WTC11 (cell line): ENCODE data around the gene POGZ. TPM values are rescaled to one million over a fixed set of nuclear protein-coding genes. Genes with fewer than 3 reads are reported as not detected.

Experiments
- ATAC-seq: fragments of 200-7000 bp; cut with Tn5 transposase; 2 replicates; pipeline ENCODE4 v1.10.0; 2021; ENCODE audit warnings: mild to moderate bottlenecking, moderate library complexity
- CTCF ChIA-PET: fragments of 300-600 bp; sonication (Branson Sonifier 250); formaldehyde crosslinking; loops from one replicate; lab custom pipeline; 2021; ENCODE audit warnings: antibody characterized with exemption; lab: Charles Lee
- POLR2A ChIA-PET: fragments of 350-600 bp; sonication (Branson Sonifier 250); formaldehyde crosslinking; loops from one replicate; lab custom pipeline; 2021; ENCODE audit warnings: antibody characterized with exemption; lab: Charles Lee
- DNase-seq: peaks from one replicate; pipeline ENCODE4 v3.0.0; 2021; ENCODE audit warnings: low spot score
- H3K27ac Mint-ChIP-seq: 2 replicates; pipeline ENCODE4 v1.8.0; 2021; ENCODE audit warnings: mixed read lengths
- H3K27me3 Mint-ChIP-seq: 2 replicates; pipeline ENCODE4 v1.8.0; 2021; ENCODE audit warnings: low read depth, mild to moderate bottlenecking, moderate library complexity, mixed read lengths
- H3K36me3 Mint-ChIP-seq: 2 replicates; pipeline ENCODE4 v1.8.0; 2021; ENCODE audit warnings: mixed read lengths
- H3K4me1 Mint-ChIP-seq: 2 replicates; pipeline ENCODE4 v1.8.0; 2022; ENCODE audit warnings: mixed read lengths
- H3K4me3 Mint-ChIP-seq: 2 replicates; pipeline ENCODE4 v1.8.0; 2021; ENCODE audit warnings: mild to moderate bottlenecking, moderate library complexity, mixed read lengths
- H3K9me3 Mint-ChIP-seq: 2 replicates; pipeline ENCODE4 v1.8.0; 2021; ENCODE audit warnings: mixed read lengths
- EMX1 ChIP-seq: fragments of 250-450 bp; sonication (Bioruptor Pico); IDR thresholded peaks from 2 replicates; pipeline ENCODE4 v1.8.0; 2021; ENCODE audit warnings: mild to moderate bottlenecking
- GRHL2 ChIP-seq: fragments of 250-450 bp; sonication (Bioruptor Pico); IDR thresholded peaks from 2 replicates; pipeline ENCODE4 v1.8.0; 2022; ENCODE audit warnings: mild to moderate bottlenecking, moderate library complexity; ENCODE audit not compliant: insufficient replicate concordance, severe bottlenecking
- GTF2I ChIP-seq: fragments of 250-450 bp; sonication (Bioruptor Pico); conservative IDR thresholded peaks from 2 replicates; pipeline ENCODE4 v1.4.0; 2021; ENCODE audit warnings: mild to moderate bottlenecking
- HMGA2 ChIP-seq: fragments of 250-450 bp; sonication (Bioruptor Pico); IDR thresholded peaks from 2 replicates; pipeline ENCODE4 v1.4.0; 2021; ENCODE audit warnings: mild to moderate bottlenecking, moderate library complexity
- IRF2 ChIP-seq: sonication (generic); formaldehyde crosslinking; IDR thresholded peaks from 2 replicates; pipeline ENCODE4 v1.8.0; 2022; ENCODE audit warnings: low read depth, missing genetic modification reagents, borderline replicate concordance
- MXD4 ChIP-seq: fragments of 250-450 bp; sonication (Bioruptor Pico); IDR thresholded peaks from 2 replicates; pipeline ENCODE4 v1.8.0; 2021; ENCODE audit warnings: mild to moderate bottlenecking, moderate library complexity, borderline replicate concordance
- NFATC4 ChIP-seq: fragments of 250-450 bp; sonication (Bioruptor Pico); IDR thresholded peaks from 2 replicates; pipeline ENCODE4 v1.9.0; 2021; ENCODE audit warnings: mild to moderate bottlenecking
- NFE2L1 ChIP-seq: sonication (generic); formaldehyde crosslinking; IDR thresholded peaks from 2 replicates; pipeline ENCODE4 v1.8.1; 2023; ENCODE audit warnings: missing genetic modification reagents
- RELA ChIP-seq: sonication (generic); formaldehyde crosslinking; IDR thresholded peaks from 2 replicates; pipeline ENCODE4 v1.8.1; 2022; ENCODE audit warnings: missing genetic modification reagents, mild to moderate bottlenecking, borderline replicate concordance
- RORB ChIP-seq: fragments of 250-450 bp; sonication (Bioruptor Pico); IDR thresholded peaks from 2 replicates; pipeline ENCODE4 v1.9.0; 2021; ENCODE audit warnings: mild to moderate bottlenecking
- TCF7 ChIP-seq: sonication (generic); formaldehyde crosslinking; IDR thresholded peaks from 2 replicates; pipeline ENCODE4 v1.8.0; 2022; ENCODE audit warnings: mild to moderate bottlenecking, low read depth, missing genetic modification reagents, moderate library complexity
- ZBTB21 ChIP-seq: sonication (generic); formaldehyde crosslinking; IDR thresholded peaks from 2 replicates; pipeline ENCODE4 v1.8.1; 2023; ENCODE audit warnings: mild to moderate bottlenecking, missing genetic modification reagents, borderline replicate concordance
- ZNF263 ChIP-seq: sonication (generic); formaldehyde crosslinking; IDR thresholded peaks from 2 replicates; pipeline ENCODE4 v1.8.1; 2022; ENCODE audit warnings: low read depth, mild to moderate bottlenecking, moderate library complexity, missing genetic modification reagents
- ZNF396 ChIP-seq: fragments of 250-450 bp; sonication (Bioruptor Pico); IDR thresholded peaks from 2 replicates; pipeline ENCODE4 v1.8.0; 2021; ENCODE audit warnings: mild to moderate bottlenecking, moderate library complexity, borderline replicate concordance
- ZNF671 ChIP-seq: fragments of 250-450 bp; sonication (Bioruptor Pico); IDR thresholded peaks from 2 replicates; pipeline ENCODE4 v1.8.0; 2021; ENCODE audit warnings: mild to moderate bottlenecking
- total RNA-seq: library from RNA; stranded (reverse); gene quantifications from 3 replicates; pipeline ENCODE4 v1.2.3, GENCODE V29; 2021
- TF ChIP-seq, protein P1 (sequence below): sonication (generic); formaldehyde crosslinking; IDR thresholded peaks from 2 replicates; pipeline ENCODE4 v1.8.0; 2023; ENCODE audit warnings: missing genetic modification reagents
- TF ChIP-seq, protein P2 (sequence below): sonication (generic); formaldehyde crosslinking; IDR thresholded peaks from 2 replicates; pipeline ENCODE4 v1.8.1; 2023; ENCODE audit warnings: mild to moderate bottlenecking, missing genetic modification reagents
- TF ChIP-seq, protein P3 (sequence below): sonication (generic); formaldehyde crosslinking; IDR thresholded peaks from 2 replicates; pipeline ENCODE4 v1.8.1; 2023; ENCODE audit warnings: mild to moderate bottlenecking, missing genetic modification reagents
- TF ChIP-seq, protein P4 (sequence below): sonication (generic); formaldehyde crosslinking; IDR thresholded peaks from 2 replicates; pipeline ENCODE4 v1.8.0; 2023; ENCODE audit warnings: mild to moderate bottlenecking, missing genetic modification reagents
- TF ChIP-seq, protein P5 (sequence below): fragments of 250-450 bp; sonication (Bioruptor Pico); IDR thresholded peaks from 2 replicates; pipeline ENCODE4 v2.1.2; 2022; ENCODE audit warnings: mild to moderate bottlenecking, moderate library complexity
- TF ChIP-seq, protein P6 (sequence below): sonication (generic); formaldehyde crosslinking; conservative IDR thresholded peaks from 2 replicates; pipeline ENCODE4 v1.8.1; 2023; ENCODE audit warnings: mild to moderate bottlenecking, low read depth, missing genetic modification reagents, moderate library complexity

Gene POGZ
- total RNA-seq, 1 experiment from 2014 or later, result 88.1 TPM

DNA sequence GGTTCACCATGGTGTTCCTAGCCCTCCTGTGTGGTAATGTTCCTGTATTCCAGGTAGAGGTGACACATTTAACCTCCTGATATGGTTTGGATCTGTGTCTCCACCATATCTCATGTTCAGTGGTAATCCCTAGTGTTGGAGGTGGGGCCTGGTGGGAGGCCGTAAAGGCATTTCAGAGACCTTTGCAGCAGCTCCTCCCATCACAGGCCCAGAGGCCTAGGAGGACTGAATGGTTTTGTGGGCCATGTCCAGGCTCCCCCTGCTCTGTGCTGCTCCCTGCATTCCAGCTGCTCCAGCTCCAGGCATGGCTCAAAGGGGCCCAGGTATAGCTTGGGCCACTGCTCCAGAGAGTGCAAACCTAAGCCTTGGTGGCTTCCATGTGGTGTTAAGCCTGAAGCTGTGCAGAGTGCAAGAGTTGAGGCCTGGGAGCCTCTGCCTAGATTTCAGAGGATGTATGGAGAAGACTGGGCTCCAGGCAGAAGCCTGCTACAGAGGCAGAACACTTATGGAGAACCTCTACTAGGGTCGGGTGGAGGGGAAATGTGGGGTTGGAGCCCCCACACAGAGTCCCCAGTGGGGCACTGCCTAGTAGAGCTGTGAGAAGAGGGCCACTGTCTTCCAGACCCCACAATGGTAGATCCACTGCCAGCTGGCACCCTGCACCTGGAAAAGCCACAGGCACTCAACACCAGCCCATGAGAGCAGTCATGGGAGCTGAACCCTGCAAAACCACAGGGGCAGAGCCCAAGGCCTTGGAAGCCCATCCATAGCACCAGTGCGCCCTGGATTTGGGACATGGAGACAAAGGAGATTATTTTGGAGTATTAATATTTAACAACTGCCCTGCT lies 96.8 kb downstream of the POGZ start (continued):
- TF ChIP-seq, protein P1, sequence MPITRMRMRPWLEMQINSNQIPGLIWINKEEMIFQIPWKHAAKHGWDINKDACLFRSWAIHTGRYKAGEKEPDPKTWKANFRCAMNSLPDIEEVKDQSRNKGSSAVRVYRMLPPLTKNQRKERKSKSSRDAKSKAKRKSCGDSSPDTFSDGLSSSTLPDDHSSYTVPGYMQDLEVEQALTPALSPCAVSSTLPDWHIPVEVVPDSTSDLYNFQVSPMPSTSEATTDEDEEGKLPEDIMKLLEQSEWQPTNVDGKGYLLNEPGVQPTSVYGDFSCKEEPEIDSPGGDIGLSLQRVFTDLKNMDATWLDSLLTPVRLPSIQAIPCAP (CRISPR knock-in tag), result no peak
- no peak for TF ChIP-seq ZNF671 (CRISPR knock-in tag)

DNA sequence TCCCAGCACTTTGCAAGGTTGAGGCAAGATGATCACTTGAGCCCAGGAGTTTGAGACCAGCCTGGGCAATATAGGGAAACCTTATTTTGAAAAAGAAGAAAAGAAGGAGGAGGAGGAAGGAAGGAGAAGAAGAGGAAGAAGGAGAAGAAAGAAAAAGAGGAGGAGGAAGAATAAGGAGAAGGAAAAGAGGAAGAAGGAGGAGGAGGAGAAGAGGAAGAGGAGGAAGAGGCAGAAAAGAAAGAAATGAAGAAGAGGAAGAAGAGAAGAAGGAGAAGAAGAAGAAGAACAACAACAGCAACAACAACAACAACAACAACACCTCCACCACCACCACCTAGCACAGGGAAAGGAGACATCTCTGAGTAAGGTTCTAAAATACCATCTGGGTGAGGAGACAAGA lies 97.4 kb downstream of the POGZ start:
- ATAC-seq, result no peak
- Mint-ChIP-seq H3K4me1 (no peaks in the 10 kb centered on the region), H3K36me3 (peaks cover 34% of the 10 kb centered on the region), H3K4me3 (no peak overlapping the region), H3K27me3 (peaks cover 9% of the 10 kb centered on the region), H3K9me3 (peaks cover 36% of the 10 kb centered on the region), H3K27ac (no peak overlapping the region)
- CTCF ChIA-PET, result no interaction called here
- TF ChIP-seq RORB (CRISPR knock-in tag) (no peak), TCF7 (no peak), GRHL2 (no peak)
- TF ChIP-seq, protein P2, sequence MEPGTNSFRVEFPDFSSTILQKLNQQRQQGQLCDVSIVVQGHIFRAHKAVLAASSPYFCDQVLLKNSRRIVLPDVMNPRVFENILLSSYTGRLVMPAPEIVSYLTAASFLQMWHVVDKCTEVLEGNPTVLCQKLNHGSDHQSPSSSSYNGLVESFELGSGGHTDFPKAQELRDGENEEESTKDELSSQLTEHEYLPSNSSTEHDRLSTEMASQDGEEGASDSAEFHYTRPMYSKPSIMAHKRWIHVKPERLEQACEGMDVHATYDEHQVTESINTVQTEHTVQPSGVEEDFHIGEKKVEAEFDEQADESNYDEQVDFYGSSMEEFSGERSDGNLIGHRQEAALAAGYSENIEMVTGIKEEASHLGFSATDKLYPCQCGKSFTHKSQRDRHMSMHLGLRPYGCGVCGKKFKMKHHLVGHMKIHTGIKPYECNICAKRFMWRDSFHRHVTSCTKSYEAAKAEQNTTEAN (CRISPR knock-in tag), result no peak
- TF ChIP-seq, protein P3, sequence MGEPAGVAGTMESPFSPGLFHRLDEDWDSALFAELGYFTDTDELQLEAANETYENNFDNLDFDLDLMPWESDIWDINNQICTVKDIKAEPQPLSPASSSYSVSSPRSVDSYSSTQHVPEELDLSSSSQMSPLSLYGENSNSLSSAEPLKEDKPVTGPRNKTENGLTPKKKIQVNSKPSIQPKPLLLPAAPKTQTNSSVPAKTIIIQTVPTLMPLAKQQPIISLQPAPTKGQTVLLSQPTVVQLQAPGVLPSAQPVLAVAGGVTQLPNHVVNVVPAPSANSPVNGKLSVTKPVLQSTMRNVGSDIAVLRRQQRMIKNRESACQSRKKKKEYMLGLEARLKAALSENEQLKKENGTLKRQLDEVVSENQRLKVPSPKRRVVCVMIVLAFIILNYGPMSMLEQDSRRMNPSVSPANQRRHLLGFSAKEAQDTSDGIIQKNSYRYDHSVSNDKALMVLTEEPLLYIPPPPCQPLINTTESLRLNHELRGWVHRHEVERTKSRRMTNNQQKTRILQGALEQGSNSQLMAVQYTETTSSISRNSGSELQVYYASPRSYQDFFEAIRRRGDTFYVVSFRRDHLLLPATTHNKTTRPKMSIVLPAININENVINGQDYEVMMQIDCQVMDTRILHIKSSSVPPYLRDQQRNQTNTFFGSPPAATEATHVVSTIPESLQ (CRISPR knock-in tag), result no peak
- POLR2A ChIA-PET, result no interaction called here
- no peak for DNase-seq

DNA sequence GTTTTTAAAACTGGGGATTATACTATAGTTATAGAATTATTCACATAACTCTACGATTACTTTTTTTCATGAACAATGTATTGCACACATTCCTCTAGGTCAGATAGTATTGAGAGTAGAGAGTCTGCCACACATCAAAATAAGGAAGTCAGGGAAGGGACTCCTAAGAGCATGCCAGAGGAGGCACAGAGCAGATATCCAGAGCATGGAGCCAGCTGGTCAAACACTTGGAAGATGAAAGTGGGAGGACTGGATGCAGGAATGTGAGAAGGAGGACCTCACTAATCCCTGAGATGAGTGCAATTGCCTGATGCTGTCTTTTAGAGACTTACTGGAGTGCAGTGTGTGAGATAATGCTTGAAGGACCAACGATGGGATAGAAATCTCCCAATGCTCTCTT lies 102.6 kb downstream of the POGZ start:
- peaks cover 20% of the 10 kb centered on the region for H3K9me3 Mint-ChIP-seq
- no peak overlapping the region for H3K27ac Mint-ChIP-seq
- peaks cover 9% of the 10 kb centered on the region for H3K27me3 Mint-ChIP-seq
- no peak overlapping the region for H3K4me3 Mint-ChIP-seq
- ATAC-seq (no peak), DNase-seq (no peak)
- H3K4me1 Mint-ChIP-seq, result no peaks in the 10 kb centered on the region
- peaks cover 18% of the 10 kb centered on the region for H3K36me3 Mint-ChIP-seq
- ChIA-PET POLR2A (no interaction called here), CTCF (interaction anchor here (1.5 to 2.0 kb wide), 2 partner anchors 8 to 16 kb away, joined by 4 read pairs; no protein-coding TSS in a partner anchor)
- no peak for TF ChIP-seq ZNF263 (CRISPR knock-in tag)
- TF ChIP-seq, protein P4, sequence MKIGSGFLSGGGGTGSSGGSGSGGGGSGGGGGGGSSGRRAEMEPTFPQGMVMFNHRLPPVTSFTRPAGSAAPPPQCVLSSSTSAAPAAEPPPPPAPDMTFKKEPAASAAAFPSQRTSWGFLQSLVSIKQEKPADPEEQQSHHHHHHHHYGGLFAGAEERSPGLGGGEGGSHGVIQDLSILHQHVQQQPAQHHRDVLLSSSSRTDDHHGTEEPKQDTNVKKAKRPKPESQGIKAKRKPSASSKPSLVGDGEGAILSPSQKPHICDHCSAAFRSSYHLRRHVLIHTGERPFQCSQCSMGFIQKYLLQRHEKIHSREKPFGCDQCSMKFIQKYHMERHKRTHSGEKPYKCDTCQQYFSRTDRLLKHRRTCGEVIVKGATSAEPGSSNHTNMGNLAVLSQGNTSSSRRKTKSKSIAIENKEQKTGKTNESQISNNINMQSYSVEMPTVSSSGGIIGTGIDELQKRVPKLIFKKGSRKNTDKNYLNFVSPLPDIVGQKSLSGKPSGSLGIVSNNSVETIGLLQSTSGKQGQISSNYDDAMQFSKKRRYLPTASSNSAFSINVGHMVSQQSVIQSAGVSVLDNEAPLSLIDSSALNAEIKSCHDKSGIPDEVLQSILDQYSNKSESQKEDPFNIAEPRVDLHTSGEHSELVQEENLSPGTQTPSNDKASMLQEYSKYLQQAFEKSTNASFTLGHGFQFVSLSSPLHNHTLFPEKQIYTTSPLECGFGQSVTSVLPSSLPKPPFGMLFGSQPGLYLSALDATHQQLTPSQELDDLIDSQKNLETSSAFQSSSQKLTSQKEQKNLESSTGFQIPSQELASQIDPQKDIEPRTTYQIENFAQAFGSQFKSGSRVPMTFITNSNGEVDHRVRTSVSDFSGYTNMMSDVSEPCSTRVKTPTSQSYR (CRISPR knock-in tag), result no peak
- no peak for TF ChIP-seq TCF7
- TF ChIP-seq, protein P5, sequence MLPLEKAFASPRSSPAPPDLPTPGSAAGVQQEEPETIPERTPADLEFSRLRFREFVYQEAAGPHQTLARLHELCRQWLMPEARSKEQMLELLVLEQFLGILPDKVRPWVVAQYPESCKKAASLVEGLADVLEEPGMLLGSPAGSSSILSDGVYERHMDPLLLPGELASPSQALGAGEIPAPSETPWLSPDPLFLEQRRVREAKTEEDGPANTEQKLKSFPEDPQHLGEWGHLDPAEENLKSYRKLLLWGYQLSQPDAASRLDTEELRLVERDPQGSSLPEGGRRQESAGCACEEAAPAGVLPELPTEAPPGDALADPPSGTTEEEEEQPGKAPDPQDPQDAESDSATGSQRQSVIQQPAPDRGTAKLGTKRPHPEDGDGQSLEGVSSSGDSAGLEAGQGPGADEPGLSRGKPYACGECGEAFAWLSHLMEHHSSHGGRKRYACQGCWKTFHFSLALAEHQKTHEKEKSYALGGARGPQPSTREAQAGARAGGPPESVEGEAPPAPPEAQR (CRISPR knock-in tag), result no peak
- TF ChIP-seq EMX1 (CRISPR knock-in tag), result no peak
- no peak for TF ChIP-seq ZBTB21
- TF ChIP-seq NFE2L1 (CRISPR knock-in tag), result no peak
- no peak for TF ChIP-seq ZNF396 (CRISPR knock-in tag)
- no peak for TF ChIP-seq IRF2 (CRISPR knock-in tag)
- no peak for TF ChIP-seq NFATC4
- no peak for TF ChIP-seq HMGA2 (CRISPR knock-in tag)
- TF ChIP-seq, protein P6, sequence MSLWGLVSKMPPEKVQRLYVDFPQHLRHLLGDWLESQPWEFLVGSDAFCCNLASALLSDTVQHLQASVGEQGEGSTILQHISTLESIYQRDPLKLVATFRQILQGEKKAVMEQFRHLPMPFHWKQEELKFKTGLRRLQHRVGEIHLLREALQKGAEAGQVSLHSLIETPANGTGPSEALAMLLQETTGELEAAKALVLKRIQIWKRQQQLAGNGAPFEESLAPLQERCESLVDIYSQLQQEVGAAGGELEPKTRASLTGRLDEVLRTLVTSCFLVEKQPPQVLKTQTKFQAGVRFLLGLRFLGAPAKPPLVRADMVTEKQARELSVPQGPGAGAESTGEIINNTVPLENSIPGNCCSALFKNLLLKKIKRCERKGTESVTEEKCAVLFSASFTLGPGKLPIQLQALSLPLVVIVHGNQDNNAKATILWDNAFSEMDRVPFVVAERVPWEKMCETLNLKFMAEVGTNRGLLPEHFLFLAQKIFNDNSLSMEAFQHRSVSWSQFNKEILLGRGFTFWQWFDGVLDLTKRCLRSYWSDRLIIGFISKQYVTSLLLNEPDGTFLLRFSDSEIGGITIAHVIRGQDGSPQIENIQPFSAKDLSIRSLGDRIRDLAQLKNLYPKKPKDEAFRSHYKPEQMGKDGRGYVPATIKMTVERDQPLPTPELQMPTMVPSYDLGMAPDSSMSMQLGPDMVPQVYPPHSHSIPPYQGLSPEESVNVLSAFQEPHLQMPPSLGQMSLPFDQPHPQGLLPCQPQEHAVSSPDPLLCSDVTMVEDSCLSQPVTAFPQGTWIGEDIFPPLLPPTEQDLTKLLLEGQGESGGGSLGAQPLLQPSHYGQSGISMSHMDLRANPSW (CRISPR knock-in tag), result no peak
- TF ChIP-seq MXD4 (CRISPR knock-in tag), result no peak
- no peak for TF ChIP-seq GTF2I (CRISPR knock-in tag)
- no peak for TF ChIP-seq RELA (CRISPR knock-in tag)
